SHP77 treated with DMSO at 0.1 percent for 48 hours (cell line): ENCODE data around the gene TRIM27.
"Not testable (repeated sequence)": the region's sequence is repeated elsewhere in the genome, so short reads cannot be mapped to it uniquely, and the experiment has no call there.

Experiments used
- DNase-seq: peaks from one replicate; lab custom pipeline; 2025; lab: John Stamatoyannopoulos, UW

TRIM27 gene

GRCh38 chr6:28923318-28924102 is at the start of gene TRIM27:
TRIM27 (minus strand) TSS chr6:28923985; CDS start chr6:28923632, 353 bp downstream.
- no peak for DNase-seq

GRCh38 chr6:28970056-28970455 is 46.3 kb upstream of the TRIM27 start:
- not testable (repeated sequence) for DNase-seq

GRCh38 chr6:28969129-28969528 is 45.3 kb upstream of the TRIM27 start:
- DNase-seq = no peak

GRCh38 chr6:28968476-28968875 is 44.7 kb upstream of the TRIM27 start:
- DNase-seq = no peak

GRCh38 chr6:28965706-28966105 is 41.9 kb upstream of the TRIM27 start:
- DNase-seq = no peak

- DNase-seq = no peak
Measured at GRCh38 chr6:28960846-28961500, 37.2 kb upstream of the TRIM27 start.

- not testable (repeated sequence) for DNase-seq
Measured at GRCh38 chr6:28958561-28959243, 34.9 kb upstream of the TRIM27 start.

GRCh38 chr6:28957795-28958314 is 34.1 kb upstream of the TRIM27 start:
- DNase-seq = not testable (repeated sequence)

GRCh38 chr6:28956331-28956730 is 32.5 kb upstream of the TRIM27 start:
- DNase-seq = no peak

GRCh38 chr6:28953585-28954258 is 29.9 kb upstream of the TRIM27 start:
- DNase-seq = no peak

GRCh38 chr6:28953039-28953584 is 29.3 kb upstream of the TRIM27 start:
- peak; percentile 43 for DNase-seq

- DNase-seq = not testable (repeated sequence)
Measured at GRCh38 chr6:28949656-28950195, 25.9 kb upstream of the TRIM27 start.

GRCh38 chr6:28948782-28949486 is 25.1 kb upstream of the TRIM27 start:
- peak; percentile 88 for DNase-seq

GRCh38 chr6:28947831-28948270 is 24.1 kb upstream of the TRIM27 start:
- DNase-seq = peak; percentile 61

- no peak for DNase-seq
Measured at GRCh38 chr6:28947067-28947765, 23.4 kb upstream of the TRIM27 start.

- no peak for DNase-seq
Measured at GRCh38 chr6:28945349-28945748, 21.6 kb upstream of the TRIM27 start.

GRCh38 chr6:28944412-28944865 is 20.7 kb upstream of the TRIM27 start:
- DNase-seq = peak; percentile 58

- DNase-seq = peak; percentile 57
Measured at GRCh38 chr6:28943557-28944411, 20.0 kb upstream of the TRIM27 start.

GRCh38 chr6:28943223-28943556 is 19.4 kb upstream of the TRIM27 start:
- peak; percentile 28 for DNase-seq
